Sigmoid colon (tissue), 4 donors: ENCODE measurements around the gene NSFL1C.

Source experiments
- CTCF ChIP-seq, 4 experiments: fragments of 450-650 bp in 3 of 4; fragments of 200-600 bp in 1 of 4; IDR thresholded peaks; one replicate each; pipeline ENCODE4 v1.5.1; 2016 to 2019; ENCODE audit warnings: antibody characterized with exemption in 4 of 4, mild to moderate bottlenecking in 3 of 4, moderate library complexity in 2 of 4
- EP300 ChIP-seq, 4 donors: sonication (generic); formaldehyde crosslinking; IDR thresholded peaks; one replicate each; pipeline ENCODE4 v1.6.1; 2017; ENCODE audit warnings: antibody characterized with exemption in 4 of 4
- POLR2A ChIP-seq, 2 donors: fragments of 450-650 bp; IDR thresholded peaks; one replicate each; pipeline ENCODE4 v1.6.1; 2016; ENCODE audit warnings: antibody characterized with exemption in 2 of 2, mild to moderate bottlenecking in 2 of 2, moderate library complexity in 2 of 2

DNA sequence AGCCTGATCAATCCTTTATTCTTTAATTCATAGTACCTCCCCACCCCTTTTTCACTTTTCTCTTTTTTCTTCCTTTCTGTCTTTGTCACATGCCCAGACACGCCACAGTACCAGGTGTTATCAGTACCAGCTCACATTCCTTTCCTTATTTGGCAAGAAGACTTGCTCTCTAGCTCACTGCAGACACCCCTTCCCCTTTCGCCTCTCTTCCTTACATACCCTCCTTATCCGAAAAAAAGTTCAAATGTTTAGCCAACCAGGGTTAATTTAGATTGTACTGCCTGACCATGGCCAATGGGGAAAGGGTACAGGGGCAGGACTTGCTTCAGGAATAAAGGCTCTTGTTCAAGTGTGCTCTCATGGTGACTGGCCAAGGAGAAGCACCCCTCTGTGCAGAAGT lies 33.8 kb upstream of the NSFL1C start:
- TF ChIP-seq CTCF (IDR thresholded peaks at IDR 0.05) (no peak), POLR2A (IDR thresholded peaks at IDR 0.05) (no peak), EP300 (IDR thresholded peaks at IDR 0.05) (no peak)
